IPS DF 6.9 (cell line): ENCODE results near the gene TBX2.
"Not testable (repeated sequence)": the region's sequence is repeated elsewhere in the genome, so short reads cannot be mapped to it uniquely, and the experiment has no call there.

Experiments
- DNase-seq: peaks from one replicate; pipeline ENCODE4 v3.0.0-alpha.2; 2013; ENCODE audit warnings: low read depth, low spot score
- H3K27ac ChIP-seq: one replicate; pipeline ENCODE4 v1.5.1; 2013; ENCODE audit warnings: low read length, control low read depth
- H3K27me3 ChIP-seq: 2 replicates; pipeline ENCODE4 v1.6.1; 2013; ENCODE audit warnings: mild to moderate bottlenecking, low read length; ENCODE audit not compliant: control insufficient read depth, insufficient read depth
- H3K36me3 ChIP-seq: 2 replicates; pipeline ENCODE4 v1.6.1; 2013; ENCODE audit warnings: low read length; ENCODE audit not compliant: control insufficient read depth, insufficient read depth
- H3K4me1 ChIP-seq: 2 replicates; pipeline ENCODE4 v1.6.1; 2013; ENCODE audit warnings: low read length; ENCODE audit not compliant: control insufficient read depth, insufficient read depth
- H3K4me3 ChIP-seq: 2 replicates; pipeline ENCODE4 v1.5.1; 2013; ENCODE audit warnings: mild to moderate bottlenecking, low read length
- H3K9me3 ChIP-seq: 2 replicates; pipeline ENCODE4 v1.6.1; 2013; ENCODE audit warnings: low read length, inconsistent platforms; ENCODE audit not compliant: control insufficient read depth, insufficient read depth
- WGBS: extraction: QIAGEN DNeasy Blood & Tissue Kit; methylation state at CpG from one replicate; pipeline ENCODE4 v1.1.7; 2013; ENCODE audit warnings: mixed read lengths, missing lambda C conversion rate; ENCODE audit not compliant: insufficient read length, insufficient coverage; 5-methylcytosine and 5-hydroxymethylcytosine counted together

The TBX2 gene

DNA sequence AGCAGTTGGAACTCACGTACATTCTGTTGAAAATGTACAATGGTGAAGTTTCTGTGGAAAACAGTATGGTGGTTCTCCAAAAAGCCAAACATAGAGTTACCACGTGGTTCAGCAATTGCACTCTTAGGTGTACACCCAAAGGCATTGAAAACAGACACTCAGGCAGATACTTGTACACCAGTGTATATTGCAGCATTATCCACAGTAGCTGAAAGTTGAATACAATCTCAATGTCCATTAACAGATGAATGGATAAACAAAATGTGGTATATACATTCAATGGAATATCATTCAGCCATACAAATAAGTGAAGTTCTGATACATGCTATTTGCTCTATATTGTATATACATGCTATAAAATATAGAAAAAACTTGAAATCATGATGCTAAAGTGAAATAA is 23.2 kb downstream of the TBX2 start:
- no CpG with 5 or more reads among the region's 2 CpGs for WGBS
- DNase-seq = no peak
- H3K4me3 ChIP-seq = no peak overlapping the region

GRCh38 chr17:61423967-61424649 is 24.5 kb downstream of the TBX2 start:
- H3K9me3 ChIP-seq = no peaks in the 10 kb centered on the region
- no peaks in the 10 kb centered on the region; the same call in 1 of the 2 replicates for H3K27me3 ChIP-seq
- no CpG with 5 or more reads among the region's 10 CpGs for WGBS
- H3K27ac ChIP-seq = no peak overlapping the region
- no peaks in the 10 kb centered on the region for H3K36me3 ChIP-seq
- H3K4me3 ChIP-seq = no peak overlapping the region
- H3K4me1 ChIP-seq = peaks cover 2% of the 10 kb centered on the region
- no peak for DNase-seq

More for the DNA sequence above, 23.2 kb downstream of the TBX2 start:
- Histone ChIP-seq H3K27me3 (no peaks in the 10 kb centered on the region; the same call in 1 of the 2 replicates), H3K9me3 (no peaks in the 10 kb centered on the region), H3K27ac (no peak overlapping the region), H3K4me1 (peaks cover 2% of the 10 kb centered on the region), H3K36me3 (no peaks in the 10 kb centered on the region)

GRCh38 chr17:61425682-61426481 is 26.2 kb downstream of the TBX2 start:
- no peak for DNase-seq
- no CpG with 5 or more reads among the region's 11 CpGs for WGBS
- Histone ChIP-seq H3K36me3 (no peaks in the 10 kb centered on the region), H3K27ac (no peak overlapping the region), H3K4me1 (peaks cover 2% of the 10 kb centered on the region), H3K27me3 (no peaks in the 10 kb centered on the region; the same call in 1 of the 2 replicates), H3K4me3 (no peak overlapping the region), H3K9me3 (no peaks in the 10 kb centered on the region)

DNA sequence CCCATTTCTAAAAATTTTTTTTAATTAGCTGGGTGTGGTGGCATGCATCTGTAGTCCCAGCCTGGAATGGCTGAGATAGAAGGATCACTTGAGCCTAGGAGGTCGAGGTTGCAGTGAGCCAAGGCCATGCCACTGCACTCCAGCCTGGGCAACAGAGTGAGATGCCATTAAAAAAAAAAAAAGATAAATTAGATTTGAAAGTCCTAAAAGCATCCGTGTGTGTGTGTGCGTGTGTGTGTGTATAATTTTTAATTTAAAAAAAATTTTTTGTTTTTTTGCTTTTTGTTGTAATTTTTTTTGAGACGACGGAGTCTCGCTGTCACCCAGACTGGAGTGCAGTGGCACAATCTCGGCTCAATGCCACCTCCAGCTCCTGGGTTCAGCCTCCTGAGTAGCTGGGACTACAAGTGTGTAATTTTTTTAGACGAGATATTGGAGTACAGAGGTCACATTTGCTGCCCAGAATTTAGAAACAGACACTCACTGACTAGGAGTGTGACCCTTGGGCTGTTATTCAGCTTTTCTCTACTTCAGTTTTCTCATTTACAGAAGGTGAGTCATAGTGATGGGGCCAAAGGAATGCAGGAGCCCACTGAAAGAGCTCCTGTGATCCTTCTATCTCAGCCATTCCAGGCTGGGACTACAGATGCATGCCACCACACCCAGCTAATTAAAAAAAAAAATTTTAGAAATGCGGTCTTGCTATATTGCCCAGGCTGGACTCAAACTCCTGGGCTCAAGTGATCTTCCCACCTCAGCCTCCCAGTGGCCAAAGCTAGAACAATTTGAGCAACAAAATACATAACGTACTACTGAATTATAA is 27.1 kb downstream of the TBX2 start:
- H3K36me3 ChIP-seq = no peaks in the 10 kb centered on the region
- no peaks in the 10 kb centered on the region for H3K9me3 ChIP-seq
- WGBS = 100% methylated on average over 5 of the region's 10 CpGs
- peaks cover 2% of the 10 kb centered on the region for H3K4me1 ChIP-seq
- H3K4me3 ChIP-seq = no peak overlapping the region
- no peak overlapping the region for H3K27ac ChIP-seq
- no peaks in the 10 kb centered on the region; the same call in 1 of the 2 replicates for H3K27me3 ChIP-seq
- DNase-seq = no peak

DNA sequence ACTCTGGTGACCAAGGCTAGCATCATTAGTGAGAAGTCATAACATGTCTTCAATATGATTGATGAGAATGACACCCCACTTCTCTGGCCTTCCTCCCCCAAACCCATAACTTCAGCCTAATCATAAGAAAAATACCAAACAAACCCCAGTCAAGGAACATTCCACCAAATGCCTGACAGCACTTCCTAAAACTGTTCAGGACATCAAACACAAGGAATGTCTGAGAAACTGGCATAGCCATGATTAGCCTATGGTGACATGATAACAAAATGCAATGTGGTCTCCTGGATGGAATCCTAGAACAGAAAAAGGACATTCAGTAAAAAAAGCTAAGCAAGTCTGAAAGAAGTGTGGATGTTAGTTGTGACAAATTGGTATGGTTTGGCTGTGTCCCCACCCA is 27.9 kb downstream of the TBX2 start:
- Histone ChIP-seq H3K27ac (no peak overlapping the region), H3K4me1 (peaks cover 2% of the 10 kb centered on the region), H3K27me3 (no peaks in the 10 kb centered on the region; the same call in 1 of the 2 replicates), H3K4me3 (no peak overlapping the region), H3K9me3 (no peaks in the 10 kb centered on the region), H3K36me3 (no peaks in the 10 kb centered on the region)
- no peak for DNase-seq

GRCh38 chr17:61429274-61429673 is 29.6 kb downstream of the TBX2 start:
- H3K4me1 ChIP-seq = peaks cover 2% of the 10 kb centered on the region
- no peaks in the 10 kb centered on the region for H3K36me3 ChIP-seq
- no peak overlapping the region for H3K27ac ChIP-seq
- no peaks in the 10 kb centered on the region for H3K27me3 ChIP-seq
- no peak for DNase-seq
- no CpG with 5 or more reads among the region's 1 CpG for WGBS
- H3K9me3 ChIP-seq = no peaks in the 10 kb centered on the region
- H3K4me3 ChIP-seq = no peak overlapping the region

GRCh38 chr17:61429831-61430230 is 30.2 kb downstream of the TBX2 start:
- not testable (repeated sequence) for DNase-seq, H3K27ac ChIP-seq, H3K36me3 ChIP-seq, H3K27me3 ChIP-seq, H3K4me3 ChIP-seq, H3K4me1 ChIP-seq, H3K9me3 ChIP-seq
- WGBS = no CpG with 5 or more reads among the region's 6 CpGs

DNA sequence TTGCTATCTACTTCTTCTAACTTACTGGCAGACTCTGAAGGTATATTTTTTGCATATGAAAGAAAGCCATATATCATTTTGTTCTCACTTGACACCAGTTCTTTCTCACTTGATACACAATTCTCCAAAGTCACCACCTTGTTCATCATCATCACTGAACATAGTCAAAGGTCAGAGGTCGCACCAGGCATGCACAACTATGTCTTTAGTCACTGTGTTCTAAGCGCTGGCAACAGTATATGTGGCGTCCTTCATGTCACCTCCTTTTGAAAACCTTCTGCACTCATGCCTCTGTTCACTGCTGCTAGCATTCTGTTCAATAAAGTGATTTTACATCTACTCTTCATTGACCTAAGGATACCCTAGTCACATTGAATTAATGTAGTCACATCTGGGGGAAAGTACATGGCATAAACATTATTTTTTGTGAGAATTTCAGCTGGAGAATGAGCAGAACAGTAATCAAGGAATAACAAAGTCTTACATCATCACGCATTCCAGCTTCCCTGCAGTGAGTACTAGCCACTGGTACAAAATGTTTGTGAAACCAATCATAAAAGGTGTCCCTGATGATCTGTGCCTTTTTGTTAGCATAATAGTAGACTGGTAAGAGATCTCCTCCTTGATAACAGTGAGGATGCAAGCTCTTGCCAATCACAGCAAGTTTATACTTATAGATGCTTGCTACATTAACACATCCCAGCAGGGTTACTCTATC is 32.1 kb downstream of the TBX2 start:
- Histone ChIP-seq H3K9me3 (no peaks in the 10 kb centered on the region), H3K4me3 (no peak overlapping the region), H3K4me1 (no peaks in the 10 kb centered on the region), H3K36me3 (no peaks in the 10 kb centered on the region), H3K27ac (no peak overlapping the region), H3K27me3 (no peaks in the 10 kb centered on the region)
- no CpG with 5 or more reads among the region's 4 CpGs for WGBS
- no peak for DNase-seq

DNA sequence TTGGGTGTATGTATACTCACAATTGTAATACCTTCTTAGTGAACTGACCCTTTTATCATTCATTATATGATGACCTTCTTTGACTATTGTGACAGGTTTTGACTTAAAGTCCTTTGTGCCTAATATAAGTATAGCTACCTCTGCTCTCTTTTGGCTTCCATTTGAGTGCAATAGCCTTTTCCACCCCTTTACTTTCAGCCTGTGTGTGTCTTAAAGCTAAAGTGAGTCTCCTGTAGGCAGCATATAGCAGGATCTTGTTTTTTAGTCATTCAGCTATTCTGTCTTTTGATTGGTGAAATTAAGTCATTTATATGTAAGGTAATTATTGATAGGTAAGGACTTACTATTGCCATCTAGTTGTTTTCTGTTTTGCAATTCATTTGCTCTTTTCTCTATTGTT is 36.6 kb downstream of the TBX2 start:
- H3K27me3 ChIP-seq = no peaks in the 10 kb centered on the region
- no peak overlapping the region for H3K4me3 ChIP-seq
- no peak overlapping the region for H3K27ac ChIP-seq
- no peaks in the 10 kb centered on the region for H3K9me3 ChIP-seq
- no peaks in the 10 kb centered on the region for H3K36me3 ChIP-seq
- no peak for DNase-seq
- no peaks in the 10 kb centered on the region for H3K4me1 ChIP-seq
